GM13977 (cell line): ENCODE data around the gene ZNF774.

ENCODE experiments used
- DNase-seq: peaks from one replicate; pipeline ENCODE4 v3.0.0; 2012; ENCODE audit warnings: low spot score
- in situ Hi-C: fragments of 300-500 bp; cut with MboI; formaldehyde crosslinking; loops from one replicate; pipeline ENCODE4 v1.12.0; 2022; ENCODE audit warnings: low sequenced_read_pairs, low pct_unique_long_range_greater_than_20kb, mixed read lengths, inconsistent platforms; ENCODE audit not compliant: unreplicated experiment
- TF ChIP-seq, protein P1 (sequence below): IDR thresholded peaks from 2 replicates; pipeline ENCODE4 v1.5.1; 2012; ENCODE audit warnings: mild to moderate bottlenecking, control low read depth; ENCODE audit not compliant: insufficient read depth; ENCODE audit errors: extremely low read depth, missing control alignments

ZNF774 gene

DNA sequence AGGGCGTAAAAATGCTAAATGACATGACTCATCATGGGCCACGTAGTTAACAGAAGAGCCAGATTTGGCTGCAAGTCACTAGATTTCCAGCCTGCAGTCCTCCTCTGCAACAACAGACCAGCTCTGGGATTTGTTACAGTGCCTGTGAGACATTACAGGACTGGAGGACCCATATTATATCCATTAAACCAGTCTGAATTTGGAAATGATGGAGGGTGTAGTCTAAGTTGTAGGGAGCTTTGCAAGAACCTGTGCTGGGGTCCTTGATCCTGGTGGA lies 10.8 kb downstream of the ZNF774 start:
- in situ Hi-C loops: no loop called here
- DNase-seq: no peak
- TF ChIP-seq, protein P1, sequence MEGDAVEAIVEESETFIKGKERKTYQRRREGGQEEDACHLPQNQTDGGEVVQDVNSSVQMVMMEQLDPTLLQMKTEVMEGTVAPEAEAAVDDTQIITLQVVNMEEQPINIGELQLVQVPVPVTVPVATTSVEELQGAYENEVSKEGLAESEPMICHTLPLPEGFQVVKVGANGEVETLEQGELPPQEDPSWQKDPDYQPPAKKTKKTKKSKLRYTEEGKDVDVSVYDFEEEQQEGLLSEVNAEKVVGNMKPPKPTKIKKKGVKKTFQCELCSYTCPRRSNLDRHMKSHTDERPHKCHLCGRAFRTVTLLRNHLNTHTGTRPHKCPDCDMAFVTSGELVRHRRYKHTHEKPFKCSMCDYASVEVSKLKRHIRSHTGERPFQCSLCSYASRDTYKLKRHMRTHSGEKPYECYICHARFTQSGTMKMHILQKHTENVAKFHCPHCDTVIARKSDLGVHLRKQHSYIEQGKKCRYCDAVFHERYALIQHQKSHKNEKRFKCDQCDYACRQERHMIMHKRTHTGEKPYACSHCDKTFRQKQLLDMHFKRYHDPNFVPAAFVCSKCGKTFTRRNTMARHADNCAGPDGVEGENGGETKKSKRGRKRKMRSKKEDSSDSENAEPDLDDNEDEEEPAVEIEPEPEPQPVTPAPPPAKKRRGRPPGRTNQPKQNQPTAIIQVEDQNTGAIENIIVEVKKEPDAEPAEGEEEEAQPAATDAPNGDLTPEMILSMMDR: no peak

DNA sequence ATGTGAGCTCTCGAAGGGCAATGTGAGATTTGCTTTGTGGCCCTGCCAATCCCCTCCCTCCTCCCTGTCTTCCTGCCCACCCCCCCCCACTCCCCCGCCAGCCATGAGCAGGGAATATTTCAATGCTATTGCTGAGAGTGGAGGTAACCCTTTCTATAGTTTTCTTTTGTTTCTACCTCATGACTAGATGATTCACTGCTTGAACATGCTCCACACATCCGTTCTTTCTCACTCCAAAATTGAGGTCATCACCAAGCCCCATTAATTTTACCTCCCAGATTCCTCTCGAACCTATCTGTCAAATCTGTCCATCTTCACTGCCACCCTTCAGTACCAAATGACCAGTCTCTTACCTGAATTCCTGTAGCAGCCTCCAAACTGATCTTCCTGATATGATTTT lies 12.2 kb downstream of the ZNF774 start:
- TF ChIP-seq, protein P1: no peak
- no peak for DNase-seq
- in situ Hi-C loops: no loop called here

DNA sequence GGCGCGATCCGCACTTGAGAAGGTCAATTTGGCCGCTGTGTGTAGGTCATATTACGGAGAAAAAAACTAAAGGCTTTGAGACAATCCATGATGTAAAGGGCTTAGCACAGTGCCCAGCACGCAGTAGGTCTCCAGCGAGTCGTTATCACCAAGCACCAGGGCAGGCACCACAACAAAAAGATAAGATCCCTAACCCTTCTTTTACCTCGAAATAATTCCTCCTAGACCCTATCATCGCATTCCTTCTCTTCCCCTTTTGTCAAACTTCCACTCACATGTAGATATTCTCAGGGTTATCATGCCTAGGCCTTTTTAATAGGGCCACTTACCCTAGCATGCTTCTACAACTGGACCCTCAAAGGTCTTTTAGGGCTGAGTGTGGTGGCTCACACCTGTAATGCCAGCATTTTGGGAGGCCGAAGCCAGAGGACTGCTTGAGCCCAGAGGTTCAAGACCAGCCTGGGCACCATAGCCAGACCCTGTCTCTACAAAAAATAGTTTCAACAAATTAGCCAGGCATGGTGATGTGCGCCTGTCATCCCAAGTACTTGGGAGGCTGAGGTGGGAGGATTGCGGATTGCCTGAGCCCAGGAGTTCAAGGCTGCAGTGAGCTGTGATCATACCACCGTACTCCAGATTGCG lies 13.5 kb downstream of the ZNF774 start:
- in situ Hi-C loops: no loop called here
- TF ChIP-seq, protein P1: no peak

DNA sequence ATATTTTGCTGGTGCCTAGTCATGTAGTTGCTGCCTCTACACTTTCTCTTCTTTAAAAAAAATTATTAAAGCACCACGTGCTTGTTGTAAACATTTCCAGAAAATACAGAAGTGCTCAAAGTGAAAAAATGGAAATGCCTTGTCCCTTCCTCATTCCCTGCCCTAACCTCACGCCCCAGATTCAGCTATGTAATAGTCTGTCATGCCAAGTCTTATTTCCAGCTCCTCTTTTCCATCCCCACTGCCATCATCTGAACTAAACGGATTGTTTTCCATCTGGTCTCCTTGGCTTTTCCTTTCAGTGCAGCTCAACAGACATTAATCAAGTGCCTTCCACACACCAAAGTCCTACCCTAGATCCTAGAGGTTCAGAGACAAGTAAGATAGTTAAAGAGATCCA lies 15.5 kb downstream of the ZNF774 start:
- TF ChIP-seq, protein P1: no peak
- in situ Hi-C loops: no loop called here
- DNase-seq: no peak

More for the DNA sequence above, 13.5 kb downstream of the ZNF774 start:
- DNase-seq: no peak

DNA sequence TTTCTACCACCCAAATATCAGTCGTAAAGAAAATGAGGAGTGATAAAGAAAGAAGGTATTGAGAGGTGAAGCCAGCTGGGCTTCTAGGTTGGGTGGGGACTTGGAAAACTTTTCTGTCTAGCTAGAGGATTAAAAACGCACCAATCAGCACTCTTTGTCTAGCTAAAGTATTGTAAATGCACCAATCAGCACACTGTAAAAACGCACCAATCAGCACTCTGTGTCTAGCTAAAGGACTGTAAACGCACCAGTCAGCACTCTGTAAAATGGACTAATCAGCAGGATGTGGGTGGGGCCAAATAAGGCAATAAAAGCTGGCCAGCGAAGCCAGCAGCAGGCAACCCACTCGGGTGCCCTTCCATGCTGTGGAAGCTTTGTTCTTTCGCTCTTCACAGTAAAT lies 23.0 kb downstream of the ZNF774 start:
- TF ChIP-seq, protein P1: no peak
- no peak for DNase-seq
- in situ Hi-C loops: no loop called here

DNA sequence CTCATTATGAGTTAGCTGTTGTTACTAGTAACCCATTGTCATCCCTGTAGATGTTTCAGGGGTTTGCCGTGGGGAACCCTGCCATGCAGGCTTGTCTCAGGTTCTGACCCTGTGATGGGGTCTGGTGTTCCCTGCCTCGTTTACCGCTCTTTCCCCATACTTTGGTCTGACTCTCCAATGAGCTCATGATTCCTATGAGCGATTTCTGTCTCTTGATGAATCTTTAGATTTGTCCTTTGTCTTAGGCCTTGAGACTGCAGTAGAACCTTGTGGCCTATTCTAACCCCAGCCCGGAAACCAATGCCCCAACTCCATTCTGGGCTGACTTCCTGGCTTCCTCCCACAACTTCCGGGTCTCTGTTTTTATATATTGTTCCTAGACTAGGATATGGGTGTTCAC lies 24.7 kb downstream of the ZNF774 start:
- DNase-seq: no peak
- TF ChIP-seq, protein P1: no peak
- in situ Hi-C loops: no loop called here

DNA sequence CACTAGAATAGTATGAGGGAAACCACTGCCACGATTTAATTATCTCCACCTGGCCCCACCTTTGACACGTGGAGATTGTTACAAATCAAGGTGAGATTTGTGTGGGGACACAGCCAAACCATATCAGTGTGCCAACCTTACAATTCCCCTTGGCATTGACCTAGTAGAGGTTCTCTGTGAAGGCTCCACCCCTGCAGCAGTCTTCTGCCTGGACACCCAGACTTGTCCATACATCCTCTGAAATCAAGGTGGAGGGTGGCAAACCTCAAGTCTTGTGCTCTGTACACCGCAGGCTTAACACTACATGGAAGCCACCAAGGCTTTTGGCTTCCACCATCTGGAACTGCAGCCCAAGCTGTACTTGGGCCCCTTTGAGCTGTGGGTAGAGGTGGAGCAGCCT lies 27.2 kb downstream of the ZNF774 start:
- TF ChIP-seq, protein P1: no peak
- no peak for DNase-seq
- in situ Hi-C loops: no loop called here
